ENCODE data around the gene BCL10. TPM values are rescaled to one million over a fixed set of nuclear protein-coding genes. Genes with fewer than 3 reads are reported as not detected.
A peak's percentile ranks its signal among the peaks of the same experiment; 100 is the strongest.

BCL10 gene
- total and polyA plus RNA-seq, 2 of the 13 experiments (the other 11 are each of a cell fraction or from before 2014, with no cell fraction given): 3.7 to 14.1 TPM

DNA sequence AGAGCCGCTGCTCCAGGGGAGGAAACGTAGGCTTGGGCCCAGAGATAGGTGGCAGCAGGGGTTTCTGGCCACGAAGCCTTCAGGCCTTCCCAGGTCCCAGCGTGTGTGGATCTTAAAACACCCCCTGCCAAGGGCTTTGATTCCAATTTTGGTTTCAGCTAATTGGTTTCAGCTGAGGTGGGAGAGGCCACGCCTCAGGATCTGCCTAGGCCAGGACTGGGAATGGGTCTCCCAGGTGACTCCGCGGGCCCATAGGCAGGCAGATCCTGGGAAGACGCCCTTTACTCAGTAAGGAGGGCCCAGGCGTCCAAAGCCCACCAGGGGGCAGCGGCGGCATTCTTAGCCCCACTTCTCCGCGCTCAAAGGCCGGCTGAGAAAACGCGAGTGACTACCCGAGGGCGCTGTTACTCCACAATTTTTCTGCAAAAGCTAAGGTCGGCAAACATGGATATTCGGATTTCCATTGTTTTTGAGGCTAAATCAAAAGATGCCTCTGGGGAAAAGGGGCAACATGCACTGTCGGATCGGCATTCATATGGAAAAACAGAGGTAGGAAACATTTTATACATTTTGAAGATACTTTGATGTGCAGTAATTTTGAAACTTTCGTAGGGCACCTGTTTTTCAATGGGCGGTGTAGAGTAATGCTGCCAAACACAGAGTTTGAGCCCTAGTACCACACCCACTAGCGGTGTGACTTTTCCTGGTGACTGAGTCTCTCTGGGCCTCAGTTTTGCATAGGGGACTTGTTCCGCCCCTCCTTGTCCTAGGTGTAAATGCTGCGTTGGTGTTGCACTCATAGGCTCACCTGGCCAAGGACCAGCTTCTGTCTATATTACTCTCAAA lies 31.8 kb upstream of the BCL10 start (continued):
- TF ChIP-seq RCOR2 (CRISPR knock-in tag; IDR thresholded peaks at IDR 0.05) (peak; percentile 16; the same call in 1 of the 2 replicates), ZBTB1 (CRISPR knock-in tag; IDR thresholded peaks at IDR 0.05; ENCODE audit: borderline replicate concordance) (no peak), POGZ (CRISPR knock-in tag; IDR thresholded peaks at IDR 0.05) (peak; percentile 77), ZSCAN31 (CRISPR knock-in tag; IDR thresholded peaks at IDR 0.05; ENCODE audit: low read depth) (0 out of 2 replicates have a peak, but pooled peaks have one; percentile 63), HNF1B (CRISPR knock-in tag; IDR thresholded peaks at IDR 0.05) (peak; percentile 83; the same call in 1 of the 2 replicates), MTERF4 (CRISPR knock-in tag; IDR thresholded peaks at IDR 0.05) (0 out of 2 replicates have a peak, but pooled peaks have one; percentile 37), SALL1 (CRISPR knock-in tag; IDR thresholded peaks at IDR 0.05) (peak; percentile 81), ERF (CRISPR knock-in tag; IDR thresholded peaks at IDR 0.05) (0 out of 2 replicates have a peak, but pooled peaks have one; percentile 33), ZNF180 (CRISPR knock-in tag; IDR thresholded peaks at IDR 0.05; ENCODE audit: borderline replicate concordance, low read depth) (no peak), ZFY (CRISPR knock-in tag; IDR thresholded peaks at IDR 0.05) (0 out of 2 replicates have a peak, but pooled peaks have one; percentile 14), ZNF136 (CRISPR knock-in tag; IDR thresholded peaks at IDR 0.05; ENCODE audit: low read depth) (0 out of 2 replicates have a peak, but pooled peaks have one; percentile 61), ZNF331 (CRISPR knock-in tag; IDR thresholded peaks at IDR 0.05) (peak; percentile 24; the same call in 1 of the 2 replicates), DRAP1 (CRISPR knock-in tag; IDR thresholded peaks at IDR 0.05) (no peak), SAP130 (CRISPR knock-in tag; IDR thresholded peaks at IDR 0.05; ENCODE audit: low read depth) (0 out of 2 replicates have a peak, but pooled peaks have one; percentile 11), KAT8 (CRISPR knock-in tag; IDR thresholded peaks at IDR 0.05) (0 out of 2 replicates have a peak, but pooled peaks have one; percentile 42), NFYC (CRISPR knock-in tag; IDR thresholded peaks at IDR 0.05) (0 out of 2 replicates have a peak, but pooled peaks have one; percentile 13)
- TF ChIP-seq, protein P1, sequence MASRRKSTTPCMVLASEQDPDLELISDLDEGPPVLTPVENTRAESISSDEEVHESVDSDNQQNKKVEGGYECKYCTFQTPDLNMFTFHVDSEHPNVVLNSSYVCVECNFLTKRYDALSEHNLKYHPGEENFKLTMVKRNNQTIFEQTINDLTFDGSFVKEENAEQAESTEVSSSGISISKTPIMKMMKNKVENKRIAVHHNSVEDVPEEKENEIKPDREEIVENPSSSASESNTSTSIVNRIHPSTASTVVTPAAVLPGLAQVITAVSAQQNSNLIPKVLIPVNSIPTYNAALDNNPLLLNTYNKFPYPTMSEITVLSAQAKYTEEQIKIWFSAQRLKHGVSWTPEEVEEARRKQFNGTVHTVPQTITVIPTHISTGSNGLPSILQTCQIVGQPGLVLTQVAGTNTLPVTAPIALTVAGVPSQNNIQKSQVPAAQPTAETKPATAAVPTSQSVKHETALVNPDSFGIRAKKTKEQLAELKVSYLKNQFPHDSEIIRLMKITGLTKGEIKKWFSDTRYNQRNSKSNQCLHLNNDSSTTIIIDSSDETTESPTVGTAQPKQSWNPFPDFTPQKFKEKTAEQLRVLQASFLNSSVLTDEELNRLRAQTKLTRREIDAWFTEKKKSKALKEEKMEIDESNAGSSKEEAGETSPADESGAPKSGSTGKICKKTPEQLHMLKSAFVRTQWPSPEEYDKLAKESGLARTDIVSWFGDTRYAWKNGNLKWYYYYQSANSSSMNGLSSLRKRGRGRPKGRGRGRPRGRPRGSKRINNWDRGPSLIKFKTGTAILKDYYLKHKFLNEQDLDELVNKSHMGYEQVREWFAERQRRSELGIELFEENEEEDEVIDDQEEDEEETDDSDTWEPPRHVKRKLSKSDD (CRISPR knock-in tag; IDR thresholded peaks at IDR 0.05; ENCODE audit: low read depth): no peak
- TF ChIP-seq, protein P2, sequence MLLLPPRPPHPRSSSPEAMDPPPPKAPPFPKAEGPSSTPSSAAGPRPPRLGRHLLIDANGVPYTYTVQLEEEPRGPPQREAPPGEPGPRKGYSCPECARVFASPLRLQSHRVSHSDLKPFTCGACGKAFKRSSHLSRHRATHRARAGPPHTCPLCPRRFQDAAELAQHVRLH (CRISPR knock-in tag; IDR thresholded peaks at IDR 0.05; ENCODE audit: borderline replicate concordance, low read depth): peak; percentile 69; the same call in 1 of the 2 replicates
